Neuronal stem cell (in vitro differentiated cells): ENCODE results near the gene CCNT2.

Experiments used
- DNase-seq: peaks from one replicate; pipeline ENCODE4 v3.0.0-alpha.2; 2013; ENCODE audit warnings: low spot score
- H2AFZ ChIP-seq: one replicate; pipeline ENCODE4 v1.6.1; 2013; ENCODE audit warnings: mild to moderate bottlenecking, low read length, inconsistent platforms
- H2AK5ac ChIP-seq: 2 replicates; pipeline ENCODE4 v1.6.1; 2013; ENCODE audit warnings: low read depth, mild to moderate bottlenecking, inconsistent platforms, low read length, moderate library complexity, mixed read lengths
- H2BK120ac ChIP-seq: 2 replicates; pipeline ENCODE4 v1.6.1; 2013; ENCODE audit warnings: low read depth, mild to moderate bottlenecking, inconsistent platforms, low read length, moderate library complexity, mixed read lengths
- H2BK12ac ChIP-seq: one replicate; pipeline ENCODE4 v1.6.1; 2013; ENCODE audit warnings: low read length, inconsistent platforms
- H2BK15ac ChIP-seq: 2 replicates; pipeline ENCODE4 v1.6.1; 2013; ENCODE audit warnings: mild to moderate bottlenecking, low read length, inconsistent platforms, mixed read lengths
- H2BK5ac ChIP-seq: one replicate; pipeline ENCODE4 v1.6.1; 2013; ENCODE audit warnings: inconsistent platforms, mild to moderate bottlenecking, low read length, moderate library complexity
- H3K14ac ChIP-seq: one replicate; pipeline ENCODE4 v1.6.1; 2013; ENCODE audit warnings: low read length, inconsistent platforms
- H3K18ac ChIP-seq: 2 replicates; pipeline ENCODE4 v1.6.1; 2013; ENCODE audit warnings: low read length, inconsistent platforms
- H3K23ac ChIP-seq: 2 replicates; pipeline ENCODE4 v1.6.1; 2013; ENCODE audit warnings: low read depth, mild to moderate bottlenecking, mixed read lengths, low read length, inconsistent platforms; ENCODE audit not compliant: poor library complexity
- H3K27ac ChIP-seq: replicated peaks from 3 replicates; pipeline ENCODE4 v1.5.1; 2013; ENCODE audit warnings: low read length, inconsistent platforms
- H3K27me3 ChIP-seq, 3 experiments: 2 replicates each; pipeline ENCODE4 v1.6.1; 2013; ENCODE audit warnings: low read length in 3 of 3, mild to moderate bottlenecking in 2 of 3, inconsistent platforms in 1 of 3, low read depth in 1 of 3, mixed read lengths in 1 of 3, moderate library complexity in 1 of 3; ENCODE audit not compliant: control insufficient read depth in 3 of 3, insufficient read depth in 3 of 3
- H3K36me3 ChIP-seq, 2 donors: replicated peaks in 1 of 2; 2 replicates each; pipeline ENCODE4 v1.6.1; 2013; ENCODE audit warnings: low read length in 2 of 2; ENCODE audit not compliant: control insufficient read depth in 2 of 2, insufficient read depth in 2 of 2
- H3K4ac ChIP-seq: 2 replicates; pipeline ENCODE4 v1.6.1; 2013; ENCODE audit warnings: inconsistent platforms, mild to moderate bottlenecking, low read length, moderate library complexity
- H3K4me1 ChIP-seq, 2 donors: 1 replicate in 1 of 2; 2 replicates in 1 of 2; pipeline ENCODE4 v1.6.1; 2013; ENCODE audit warnings: low read length in 2 of 2, low read depth in 1 of 2; ENCODE audit not compliant: control insufficient read depth in 2 of 2, insufficient read depth in 1 of 2
- H3K4me2 ChIP-seq: one replicate; pipeline ENCODE4 v1.6.1; 2013; ENCODE audit warnings: mild to moderate bottlenecking, low read length, inconsistent platforms; ENCODE audit not compliant: insufficient read depth, poor library complexity, severe bottlenecking
- H3K4me3 ChIP-seq, 2 donors: 2 replicates each; pipeline ENCODE4 v1.5.1; 2013; ENCODE audit warnings: low read length in 2 of 2, mild to moderate bottlenecking in 2 of 2, inconsistent platforms in 1 of 2, moderate library complexity in 1 of 2
- H3K79me1 ChIP-seq: one replicate; pipeline ENCODE4 v1.6.1; 2013; ENCODE audit warnings: low read depth, mild to moderate bottlenecking, inconsistent platforms, low read length, moderate library complexity
- H3K9ac ChIP-seq: one replicate; pipeline ENCODE4 v1.6.1; 2013; ENCODE audit warnings: mild to moderate bottlenecking, low read depth, low read length, inconsistent platforms; ENCODE audit not compliant: poor library complexity
- H3K9me3 ChIP-seq, 2 donors: replicated peaks in 1 of 2; 2 replicates each; pipeline versions ENCODE3 to v1.6.1; 2013; ENCODE audit warnings: low read length in 2 of 2, mild to moderate bottlenecking in 2 of 2, inconsistent platforms in 1 of 2, low read depth in 1 of 2, mixed read lengths in 1 of 2, moderate library complexity in 1 of 2; ENCODE audit not compliant: control insufficient read depth in 2 of 2, insufficient read depth in 1 of 2
- H4K8ac ChIP-seq: one replicate; pipeline ENCODE4 v1.6.1; 2013; ENCODE audit warnings: low read depth, mild to moderate bottlenecking, inconsistent platforms, low read length, moderate library complexity
- H4K91ac ChIP-seq: one replicate; pipeline ENCODE4 v1.6.1; 2013; ENCODE audit warnings: low read length, low read depth, mild to moderate bottlenecking, inconsistent platforms; ENCODE audit not compliant: poor library complexity
- WGBS, 2 donors: extraction: QIAGEN DNeasy Blood & Tissue Kit; methylation state at CpG; one replicate each; pipeline ENCODE4 v1.1.7; 2013; ENCODE audit warnings: missing lambda C conversion rate in 2 of 2, mixed read lengths in 1 of 2; ENCODE audit not compliant: insufficient read length in 2 of 2, insufficient replicate concordance in 1 of 2; ENCODE audit errors: extremely low coverage in 2 of 2; 5-methylcytosine and 5-hydroxymethylcytosine counted together

The CCNT2 gene

GRCh38 chr2:134932864-134933526, 14.4 kb downstream of the CCNT2 start:
- no peak overlapping the region for H2AFZ ChIP-seq
- no peaks in the 10 kb centered on the region for H3K4me1 ChIP-seq
- no peak overlapping the region for H2BK12ac ChIP-seq
- H4K91ac ChIP-seq, result no peak overlapping the region
- H2BK15ac ChIP-seq, result no peak overlapping the region
- no peak overlapping the region for H3K27ac ChIP-seq
- H3K23ac ChIP-seq, result no peak overlapping the region
- no peak overlapping the region for H2AK5ac ChIP-seq
- H2BK120ac ChIP-seq, result no peak overlapping the region
- no peak overlapping the region for H3K18ac ChIP-seq
- H3K79me1 ChIP-seq, result no peaks in the 10 kb centered on the region
- no peak for DNase-seq
- no peak overlapping the region for H2BK5ac ChIP-seq
- no peak overlapping the region for H3K4me3 ChIP-seq
- no peak overlapping the region for H3K4ac ChIP-seq
- no peaks in the 10 kb centered on the region for H3K9me3 ChIP-seq
- H3K27me3 ChIP-seq, result no peaks in the 10 kb centered on the region
- no peak overlapping the region for H3K4me2 ChIP-seq
- H3K9ac ChIP-seq, result no peak overlapping the region
- H3K14ac ChIP-seq, result no peak overlapping the region
- peaks cover 0 to 84% of the 10 kb centered on the region in 2 donors for H3K36me3 ChIP-seq
- no peak overlapping the region for H4K8ac ChIP-seq
- no CpG with 5 or more reads among the region's 3 CpGs for WGBS, 2 donors

- no peak overlapping the region for H3K4ac ChIP-seq
- no peaks in the 10 kb centered on the region for H3K27me3 ChIP-seq
- no peak overlapping the region for H3K23ac ChIP-seq
- no peak overlapping the region for H2AFZ ChIP-seq
- H2AK5ac ChIP-seq, result no peak overlapping the region
- no peaks in the 10 kb centered on the region for H3K79me1 ChIP-seq
- WGBS, 2 donors, result no CpG with 5 or more reads among the region's 1 CpG
- H3K4me3 ChIP-seq, result no peak overlapping the region
- H2BK15ac ChIP-seq, result no peak overlapping the region
- no peak overlapping the region for H4K8ac ChIP-seq
- no peak overlapping the region for H3K14ac ChIP-seq
- no peak overlapping the region for H2BK12ac ChIP-seq
- no peak overlapping the region for H4K91ac ChIP-seq
- H3K4me1 ChIP-seq, result no peaks in the 10 kb centered on the region
- no peak overlapping the region for H3K9ac ChIP-seq
- no peak for DNase-seq
- no peak overlapping the region for H3K18ac ChIP-seq
- no peak overlapping the region for H2BK5ac ChIP-seq
- H3K4me2 ChIP-seq, result no peak overlapping the region
- H3K36me3 ChIP-seq, result peaks cover 0 to 85% of the 10 kb centered on the region in 2 donors
- H2BK120ac ChIP-seq, result no peak overlapping the region
- H3K27ac ChIP-seq, result no peak overlapping the region
- no peaks in the 10 kb centered on the region for H3K9me3 ChIP-seq
Observed at GRCh38 chr2:134933732-134934131, 15.1 kb downstream of the CCNT2 start.

GRCh38 chr2:134934150-134934549, 15.5 kb downstream of the CCNT2 start:
- H4K91ac ChIP-seq, result no peak overlapping the region
- no peak overlapping the region for H3K18ac ChIP-seq
- H3K23ac ChIP-seq, result no peak overlapping the region
- H2BK15ac ChIP-seq, result no peak overlapping the region
- H3K27me3 ChIP-seq, result no peaks in the 10 kb centered on the region
- no peaks in the 10 kb centered on the region for H3K79me1 ChIP-seq
- no peaks in the 10 kb centered on the region for H3K9me3 ChIP-seq
- H3K36me3 ChIP-seq, result peaks cover 0 to 85% of the 10 kb centered on the region in 2 donors
- H3K14ac ChIP-seq, result no peak overlapping the region
- 100% methylated on average over 2 of the region's 2 CpGs; no CpG with 5 or more reads in 1 of the 2 donors for WGBS, 2 donors
- H3K27ac ChIP-seq, result no peak overlapping the region
- no peak overlapping the region for H3K4me2 ChIP-seq
- no peak overlapping the region for H2BK5ac ChIP-seq
- no peak overlapping the region for H2AK5ac ChIP-seq
- H3K4ac ChIP-seq, result no peak overlapping the region
- H4K8ac ChIP-seq, result no peak overlapping the region
- no peak overlapping the region for H2BK120ac ChIP-seq
- H3K9ac ChIP-seq, result no peak overlapping the region
- H2AFZ ChIP-seq, result no peak overlapping the region
- H3K4me3 ChIP-seq, result no peak overlapping the region
- DNase-seq, result no peak
- H3K4me1 ChIP-seq, result no peaks in the 10 kb centered on the region
- no peak overlapping the region for H2BK12ac ChIP-seq

- H3K4me2 ChIP-seq, result no peak overlapping the region
- H3K14ac ChIP-seq, result no peak overlapping the region
- no CpG with 5 or more reads among the region's 1 CpG for WGBS, 2 donors
- H3K36me3 ChIP-seq, result peaks cover 0 to 89% of the 10 kb centered on the region in 2 donors
- no peaks in the 10 kb centered on the region for H3K4me1 ChIP-seq
- no peak overlapping the region for H3K23ac ChIP-seq
- no peak overlapping the region for H4K8ac ChIP-seq
- H2AFZ ChIP-seq, result no peak overlapping the region
- H3K4me3 ChIP-seq, result no peak overlapping the region
- H2BK5ac ChIP-seq, result no peak overlapping the region
- no peak overlapping the region for H3K18ac ChIP-seq
- H2BK15ac ChIP-seq, result no peak overlapping the region
- no peak overlapping the region for H3K4ac ChIP-seq
- no peak overlapping the region for H2AK5ac ChIP-seq
- no peak overlapping the region for H3K27ac ChIP-seq
- H3K27me3 ChIP-seq, result no peaks in the 10 kb centered on the region
- H3K79me1 ChIP-seq, result no peaks in the 10 kb centered on the region
- no peak overlapping the region for H2BK120ac ChIP-seq
- no peak overlapping the region for H3K9ac ChIP-seq
- H2BK12ac ChIP-seq, result no peak overlapping the region
- H3K9me3 ChIP-seq, result no peaks in the 10 kb centered on the region
- H4K91ac ChIP-seq, result no peak overlapping the region
- no peak for DNase-seq
Observed at GRCh38 chr2:134934641-134935040, 16.0 kb downstream of the CCNT2 start.
